Epithelial cell of proximal tubule (primary cell): ENCODE results near the gene ASB18. TPM values are rescaled to one million over a fixed set of nuclear protein-coding genes. Genes with fewer than 3 reads are reported as not detected.

ENCODE experiments used
- DNase-seq: peaks from one replicate; pipeline ENCODE4 v3.0.0-alpha.2; 2011; ENCODE audit warnings: low read depth
- H3K4me3 ChIP-seq: 2 replicates; pipeline ENCODE4 v1.5.1; 2011; ENCODE audit warnings: low read depth, mild to moderate bottlenecking, low read length
- CTCF ChIP-seq: conservative IDR thresholded peaks from 2 replicates; pipeline ENCODE4 v1.5.1; 2012; ENCODE audit warnings: low read depth, mild to moderate bottlenecking, low read length
- total RNA-seq: library from RNA; depleted of rRNA; stranded (reverse); fragments of >200 nt; gene quantifications from 2 replicates; pipeline ENCODE4 v1.2.3, GENCODE V29; 2015

Gene ASB18, protein sequence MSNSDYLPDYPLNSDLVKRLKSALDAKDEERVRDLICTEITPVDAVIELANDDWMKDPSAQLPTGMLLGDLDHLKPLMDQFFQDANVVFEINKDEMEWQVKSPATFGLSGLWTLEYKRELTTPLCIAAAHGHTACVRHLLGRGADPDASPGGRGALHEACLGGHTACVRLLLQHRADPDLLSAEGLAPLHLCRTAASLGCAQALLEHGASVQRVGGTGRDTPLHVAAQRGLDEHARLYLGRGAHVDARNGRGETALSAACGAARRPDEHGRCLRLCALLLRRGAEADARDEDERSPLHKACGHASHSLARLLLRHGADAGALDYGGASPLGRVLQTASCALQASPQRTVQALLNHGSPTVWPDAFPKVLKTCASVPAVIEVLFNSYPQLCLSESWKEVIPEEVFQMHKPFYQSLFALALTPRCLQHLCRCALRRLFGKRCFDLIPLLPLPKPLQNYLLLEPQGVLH
- not detected in 2 replicates for total RNA-seq

- TF ChIP-seq CTCF: no peak
- no peak within 1 kb of the TSS for H3K4me3 ChIP-seq
- DNase-seq: no peak
Measured at GRCh38 chr2:236264256-236264655, at the start of gene ASB18. Gene ASB18 (minus strand): TSS chr2:236264406. CDS start chr2:236264345, 61 bp downstream.

DNA sequence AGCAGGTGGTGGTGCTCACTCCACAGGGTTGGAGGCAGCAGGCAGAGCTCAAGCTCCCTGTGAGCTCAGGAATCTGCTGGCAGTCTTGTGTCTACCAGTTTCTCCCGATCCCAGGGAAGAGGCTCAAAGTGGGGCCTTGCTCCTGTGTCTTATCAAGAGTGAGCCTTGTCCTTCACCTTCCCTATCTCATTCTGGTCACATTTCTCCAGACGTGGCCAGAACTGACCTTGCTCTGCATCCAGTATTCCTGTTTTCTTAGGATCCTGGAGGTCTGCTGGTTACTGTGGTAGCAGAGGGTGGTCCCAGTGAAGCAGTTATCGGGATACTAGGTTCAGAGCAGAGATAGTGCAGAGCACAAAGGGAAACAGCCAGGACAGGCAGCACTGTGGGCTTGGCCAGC lies 47.1 kb upstream of the ASB18 start:
- TF ChIP-seq CTCF: no peak
- DNase-seq: no peak
- H3K4me3 ChIP-seq: no peak overlapping the region

- no peak for DNase-seq
- peak; percentile 67 for TF ChIP-seq CTCF
- no peak overlapping the region for H3K4me3 ChIP-seq
Measured at GRCh38 chr2:236309669-236310029, 45.4 kb upstream of the ASB18 start.

- no peak for DNase-seq
- no peak for TF ChIP-seq CTCF
- no peak overlapping the region for H3K4me3 ChIP-seq
Measured at GRCh38 chr2:236308855-236309668, 44.9 kb upstream of the ASB18 start.

DNA sequence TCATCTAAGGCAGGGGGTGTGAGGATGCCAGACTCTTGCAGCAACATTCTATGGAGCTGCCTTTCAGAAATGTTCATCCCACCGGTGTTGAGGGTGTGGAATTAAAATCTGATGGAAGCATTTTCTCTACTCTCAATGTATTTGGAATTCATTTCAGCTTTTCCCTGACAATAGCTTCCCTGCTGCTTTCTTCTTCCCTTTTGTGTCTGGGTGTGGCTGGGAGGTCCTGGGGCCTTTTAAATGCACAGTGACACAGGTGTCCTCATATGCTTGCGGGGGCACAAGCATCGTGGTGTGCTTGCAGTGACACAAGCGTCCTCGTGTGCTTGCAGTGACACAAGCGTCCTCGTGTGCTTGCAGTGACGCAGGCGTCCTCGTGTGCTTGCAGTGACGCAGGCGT lies 43.4 kb upstream of the ASB18 start:
- TF ChIP-seq CTCF: no peak
- H3K4me3 ChIP-seq: no peak overlapping the region
- DNase-seq: no peak

DNA sequence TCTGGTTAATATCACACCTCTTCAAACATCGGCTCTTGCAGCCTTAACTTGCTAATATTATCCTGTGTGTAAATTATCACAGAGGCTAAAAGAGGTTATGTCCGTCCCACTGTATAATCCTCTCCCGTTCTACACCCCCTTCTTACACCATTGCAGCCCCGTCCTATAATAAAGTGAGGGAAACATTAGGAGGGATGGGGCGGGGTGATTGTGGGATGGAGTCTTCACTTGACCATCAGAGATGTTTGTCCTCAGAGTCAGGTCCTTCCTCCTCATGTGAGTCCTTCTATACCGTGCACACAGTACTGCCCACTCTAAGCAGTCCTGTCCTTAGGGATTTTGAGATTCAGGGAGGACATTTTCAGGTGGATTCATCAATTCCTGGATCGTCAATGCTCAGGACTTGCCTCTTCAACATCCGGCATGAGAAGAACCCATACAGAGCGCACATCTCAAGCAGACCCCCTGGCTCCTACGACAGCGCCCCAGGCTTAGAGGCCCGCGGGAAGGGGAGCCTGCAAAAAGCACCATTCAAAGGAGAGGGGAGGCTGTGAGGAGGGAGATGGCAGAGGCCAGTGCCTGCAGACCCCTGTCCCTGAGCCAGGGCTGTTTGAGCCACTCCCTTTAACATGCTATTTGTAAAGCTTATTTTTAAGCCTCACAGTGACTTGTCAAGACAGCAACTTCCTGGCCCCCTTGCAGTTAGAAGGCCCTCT lies 42.8 kb upstream of the ASB18 start:
- no peak overlapping the region for H3K4me3 ChIP-seq
- TF ChIP-seq CTCF: no peak
- no peak for DNase-seq
